HEK293 (cell line): Measurements from ENCODE around the gene DYDC1.

Experiments used
- CTCF ChIA-PET: fragments of 350-600 bp; formaldehyde crosslinking; extraction: SDS; loops from one replicate; lab custom pipeline; 2021; ENCODE audit warnings: antibody characterized with exemption; lab: Yijun Ruan, JAX
- POLR2A ChIA-PET: fragments of 300-600 bp; formaldehyde crosslinking; extraction: SDS; loops from one replicate; lab custom pipeline; 2020; ENCODE audit warnings: antibody characterized with exemption, inconsistent platforms; lab: Yijun Ruan, JAX
- H3K27ac ChIP-seq: fragments of 200-500 bp; sonication (Bioruptor generic); 2 replicates; pipeline ENCODE4 v1.5.1; 2014; ENCODE audit warnings: low read depth, low read length, control low read depth, inconsistent platforms; ENCODE audit errors: extremely low read depth
- H3K36me3 ChIP-seq, 2 experiments: fragments of 200-500 bp in 1 of 2; sonication (Bioruptor generic) in 1 of 2; 1 replicate in 1 of 2; 2 replicates in 1 of 2; pipeline ENCODE4 v1.5.1; 2014 to 2017; ENCODE audit warnings: inconsistent platforms in 2 of 2, low read length in 2 of 2; ENCODE audit not compliant: control insufficient read depth in 2 of 2, insufficient read depth in 1 of 2
- H3K4me1 ChIP-seq: fragments of 200-500 bp; sonication (Bioruptor generic); 2 replicates; pipeline ENCODE4 v1.5.1; 2014; ENCODE audit warnings: mild to moderate bottlenecking, low read length, inconsistent platforms; ENCODE audit not compliant: control insufficient read depth, insufficient read depth
- H3K4me3 ChIP-seq: 2 replicates; pipeline ENCODE4 v1.5.1; 2011; ENCODE audit warnings: low read depth, mild to moderate bottlenecking, control low read depth, low read length, moderate library complexity
- H3K9me3 ChIP-seq: fragments of 200-500 bp; sonication (Bioruptor generic); 2 replicates; pipeline ENCODE4 v1.5.1; 2014; ENCODE audit warnings: low read depth, low read length, inconsistent platforms; ENCODE audit not compliant: control insufficient read depth, insufficient read depth
- PATZ1 ChIP-seq: fragments of 450-650 bp; formaldehyde crosslinking; IDR thresholded peaks from 2 replicates; pipeline ENCODE4 v1.5.1; 2016; ENCODE audit warnings: missing biosample characterization, missing genetic modification characterization
- PRDM2 ChIP-seq: fragments of 450-650 bp; formaldehyde crosslinking; IDR thresholded peaks from 2 replicates; pipeline ENCODE4 v1.5.1; 2016; ENCODE audit warnings: missing biosample characterization, missing genetic modification characterization, borderline replicate concordance
- SCRT1 ChIP-seq: fragments of 450-650 bp; formaldehyde crosslinking; IDR thresholded peaks from 2 replicates; pipeline ENCODE4 v1.5.1; 2016; ENCODE audit warnings: missing biosample characterization, missing genetic modification characterization, borderline replicate concordance
- SCRT2 ChIP-seq: fragments of 450-650 bp; formaldehyde crosslinking; IDR thresholded peaks from 2 replicates; pipeline ENCODE4 v1.5.1; 2016; ENCODE audit warnings: missing biosample characterization, missing genetic modification characterization
- ZBTB10 ChIP-seq: fragments of 450-650 bp; formaldehyde crosslinking; IDR thresholded peaks from 2 replicates; pipeline ENCODE4 v1.5.1; 2016; ENCODE audit warnings: missing biosample characterization, missing genetic modification characterization
- ZBTB11 ChIP-seq: fragments of 450-650 bp; formaldehyde crosslinking; conservative IDR thresholded peaks from 2 replicates; pipeline ENCODE4 v1.5.1; 2016; ENCODE audit warnings: low read depth, missing biosample characterization, missing genetic modification characterization
- ZBTB20 ChIP-seq: fragments of 450-650 bp; formaldehyde crosslinking; IDR thresholded peaks from 2 replicates; pipeline ENCODE4 v1.5.1; 2016; ENCODE audit warnings: missing biosample characterization, missing genetic modification characterization
- ZBTB8A ChIP-seq: fragments of 450-650 bp; formaldehyde crosslinking; IDR thresholded peaks from 2 replicates; pipeline ENCODE4 v1.5.1; 2016; ENCODE audit warnings: missing biosample characterization, missing genetic modification characterization
- ZNF24 ChIP-seq: fragments of 450-650 bp; formaldehyde crosslinking; IDR thresholded peaks from 2 replicates; pipeline ENCODE4 v1.5.1; 2016; ENCODE audit warnings: missing biosample characterization, missing genetic modification characterization
- ZNF266 ChIP-seq: fragments of 450-650 bp; formaldehyde crosslinking; IDR thresholded peaks from 2 replicates; pipeline ENCODE4 v1.5.1; 2016; ENCODE audit warnings: missing biosample characterization, missing genetic modification characterization, low read depth
- ZNF302 ChIP-seq: fragments of 450-650 bp; formaldehyde crosslinking; IDR thresholded peaks from 2 replicates; pipeline ENCODE4 v1.5.1; 2016; ENCODE audit warnings: missing biosample characterization, missing genetic modification characterization, low read depth
- ZNF426 ChIP-seq: fragments of 450-650 bp; formaldehyde crosslinking; IDR thresholded peaks from 2 replicates; pipeline ENCODE4 v1.5.1; 2017; ENCODE audit warnings: missing biosample characterization, missing genetic modification characterization, mild to moderate bottlenecking, inconsistent platforms, moderate library complexity
- ZNF530 ChIP-seq: fragments of 450-650 bp; formaldehyde crosslinking; IDR thresholded peaks from 2 replicates; pipeline ENCODE4 v1.5.1; 2016; ENCODE audit warnings: low read depth, missing biosample characterization, missing genetic modification characterization
- ZNF544 ChIP-seq: fragments of 450-650 bp; formaldehyde crosslinking; IDR thresholded peaks from 2 replicates; pipeline ENCODE4 v1.5.0; 2017; ENCODE audit warnings: missing biosample characterization, missing genetic modification characterization
- ZNF621 ChIP-seq: fragments of 450-650 bp; formaldehyde crosslinking; IDR thresholded peaks from 2 replicates; pipeline ENCODE4 v1.5.1; 2017; ENCODE audit warnings: missing biosample characterization, missing genetic modification characterization
- ZNF692 ChIP-seq: fragments of 450-650 bp; formaldehyde crosslinking; IDR thresholded peaks from 2 replicates; pipeline ENCODE4 v1.5.1; 2016; ENCODE audit warnings: missing biosample characterization, missing genetic modification characterization
- ZNF830 ChIP-seq: fragments of 450-650 bp; IDR thresholded peaks from 2 replicates; pipeline ENCODE4 v1.5.0; 2018; ENCODE audit warnings: missing biosample characterization, missing genetic modification characterization, low read depth, mild to moderate bottlenecking, moderate library complexity

DYDC1 gene

GRCh38 chr10:80322711-80323110 is 33.8 kb downstream of the DYDC1 start:
- TF ChIP-seq ZNF621 (tag by site-specific recombination), result no peak
- peak; percentile 80 for TF ChIP-seq SCRT2 (tag by site-specific recombination)
- no peak for TF ChIP-seq ZNF544 (tag by site-specific recombination)
- TF ChIP-seq ZNF692 (tag by site-specific recombination), result no peak
- no peak for TF ChIP-seq ZNF530
- H3K4me1 ChIP-seq, result no peaks in the 10 kb centered on the region
- H3K27ac ChIP-seq, result no peak overlapping the region
- no peaks in the 10 kb centered on the region for H3K9me3 ChIP-seq
- H3K36me3 ChIP-seq, result no peaks in the 10 kb centered on the region
- ChIA-PET CTCF (interaction anchor here (0.6 kb wide), 2 partner anchors 183 to 390 kb away, joined by 3 to 4 read pairs; no protein-coding TSS in a partner anchor), POLR2A (no interaction called here)
- H3K4me3 ChIP-seq, result no peak overlapping the region

- Histone ChIP-seq H3K4me3 (no peak overlapping the region), H3K36me3 (no peaks in the 10 kb centered on the region), H3K4me1 (no peaks in the 10 kb centered on the region), H3K9me3 (no peaks in the 10 kb centered on the region), H3K27ac (no peak overlapping the region)
- ChIA-PET POLR2A (no interaction called here), CTCF (interaction anchor here (0.7 to 1.0 kb wide), 2 partner anchors 56 to 171 kb away, joined by 3 read pairs; no protein-coding TSS in a partner anchor)
- TF ChIP-seq ZNF426 (tag by site-specific recombination) (no peak), PATZ1 (tag by site-specific recombination) (no peak), ZBTB20 (tag by site-specific recombination) (no peak), ZBTB8A (tag by site-specific recombination) (no peak), ZNF24 (tag by site-specific recombination) (no peak), SCRT1 (tag by site-specific recombination) (no peak), ZBTB10 (tag by site-specific recombination) (no peak), ZNF830 (tag by site-specific recombination) (no peak), PRDM2 (no peak), ZBTB11 (tag by site-specific recombination) (no peak), ZNF266 (no peak), ZNF302 (tag by site-specific recombination) (no peak)
Measured at GRCh38 chr10:80322158-80322557, 34.4 kb downstream of the DYDC1 start.
